Loucy (cell line): ENCODE results near the gene SUPV3L1.
"Not testable (repeated sequence)": the region's sequence is repeated elsewhere in the genome, so short reads cannot be mapped to it uniquely, and the experiment has no call there.

ENCODE experiments used
- H2AFZ ChIP-seq: fragments of 200-600 bp; sonication (generic); 2 replicates; pipeline ENCODE4 v1.6.0; 2016; ENCODE audit warnings: antibody characterized with exemption, mild to moderate bottlenecking, low read length, moderate library complexity
- H3F3A ChIP-seq: fragments of 200-600 bp; 2 replicates; pipeline ENCODE4 v1.6.0; 2016; ENCODE audit warnings: antibody characterized with exemption, low read depth, mild to moderate bottlenecking
- H3K27me3 ChIP-seq: fragments of 200-600 bp; sonication (generic); 2 replicates; pipeline ENCODE4 v1.6.1; 2014; ENCODE audit warnings: low read length, mild to moderate bottlenecking; ENCODE audit not compliant: insufficient read depth, poor library complexity, severe bottlenecking
- H3K36me3 ChIP-seq: fragments of 200-600 bp; sonication (generic); 2 replicates; pipeline ENCODE4 v1.6.1; 2016; ENCODE audit warnings: low read length; ENCODE audit not compliant: insufficient read depth
- H3K4me1 ChIP-seq: fragments of 200-600 bp; sonication (generic); 2 replicates; pipeline ENCODE4 v1.5.1; 2014; ENCODE audit warnings: low read length, mild to moderate bottlenecking; ENCODE audit not compliant: insufficient read depth, poor library complexity, severe bottlenecking
- H3K4me2 ChIP-seq: fragments of 200-600 bp; sonication (generic); 2 replicates; pipeline ENCODE4 v1.6.0; 2014; ENCODE audit warnings: antibody characterized with exemption, low read length, low read depth, mild to moderate bottlenecking; ENCODE audit not compliant: poor library complexity, severe bottlenecking
- H3K4me3 ChIP-seq: fragments of 200-600 bp; sonication (generic); 2 replicates; pipeline ENCODE4 v1.5.1; 2014; ENCODE audit warnings: low read length, mild to moderate bottlenecking, mixed read lengths; ENCODE audit not compliant: poor library complexity, severe bottlenecking
- H3K79me2 ChIP-seq: fragments of 200-600 bp; sonication (generic); 2 replicates; pipeline ENCODE4 v1.6.1; 2014; ENCODE audit warnings: low read length; ENCODE audit not compliant: insufficient read depth
- H3K9ac ChIP-seq: fragments of 200-600 bp; sonication (generic); 2 replicates; pipeline ENCODE4 v1.6.0; 2014; ENCODE audit warnings: mild to moderate bottlenecking, low read depth, low read length, moderate library complexity; ENCODE audit not compliant: poor library complexity, severe bottlenecking
- H3K9me2 ChIP-seq: fragments of 200-600 bp; sonication (generic); replicated peaks from 2 replicates; pipeline ENCODE4 v1.6.1; 2016; ENCODE audit warnings: low read depth, low read length, mixed read lengths
- H3K9me3 ChIP-seq: fragments of 200-600 bp; sonication (generic); 2 replicates; pipeline ENCODE4 v1.6.1; 2014; ENCODE audit warnings: mild to moderate bottlenecking, antibody characterized with exemption, low read length, low read depth; ENCODE audit not compliant: insufficient read depth
- H4K20me1 ChIP-seq: fragments of 200-600 bp; sonication (generic); 2 replicates; pipeline ENCODE4 v1.6.0; 2014; ENCODE audit warnings: antibody characterized with exemption, low read length, mild to moderate bottlenecking; ENCODE audit not compliant: insufficient read depth, poor library complexity, severe bottlenecking
- CTCF ChIP-seq: fragments of 200-600 bp; sonication (generic); conservative IDR thresholded peaks from 2 replicates; pipeline ENCODE4 v1.5.1; 2014; ENCODE audit warnings: mild to moderate bottlenecking, antibody characterized with exemption, low read length
- EZH2phosphoT487 ChIP-seq: fragments of 200-600 bp; IDR thresholded peaks from 2 replicates; pipeline ENCODE4 v1.6.1; 2018; ENCODE audit warnings: antibody characterized with exemption, mild to moderate bottlenecking, moderate library complexity, borderline replicate concordance

The SUPV3L1 gene

GRCh38 chr10:69141304-69141703 lies 38.7 kb upstream of the SUPV3L1 start:
- no peak overlapping the region for H3K4me3 ChIP-seq
- no peaks in the 10 kb centered on the region for H3K9me3 ChIP-seq
- no peaks in the 10 kb centered on the region for H3K9me2 ChIP-seq
- H3K27me3 ChIP-seq: no peaks in the 10 kb centered on the region
- H3K36me3 ChIP-seq: peaks cover 11% of the 10 kb centered on the region; the same call in 1 of the 2 replicates
- peaks cover 21% of the 10 kb centered on the region for H4K20me1 ChIP-seq
- no peak overlapping the region for H2AFZ ChIP-seq
- peaks cover 83% of the 10 kb centered on the region for H3K79me2 ChIP-seq
- peaks cover under 1% of the 10 kb centered on the region for H3K4me1 ChIP-seq
- H3K9ac ChIP-seq: no peak overlapping the region
- H3F3A ChIP-seq: no peaks in the 10 kb centered on the region
- TF ChIP-seq EZH2phosphoT487 (no peak), CTCF (0 out of 2 replicates have a peak, but pooled peaks have one; percentile 18)
- H3K4me2 ChIP-seq: no peak overlapping the region

- not testable (repeated sequence) for H3K4me1 ChIP-seq
- Histone ChIP-seq H4K20me1 (peaks cover 21% of the 10 kb centered on the region), H3K79me2 (peaks cover 86% of the 10 kb centered on the region)
Observed at GRCh38 chr10:69142074-69142473, 38.0 kb upstream of the SUPV3L1 start.

DNA sequence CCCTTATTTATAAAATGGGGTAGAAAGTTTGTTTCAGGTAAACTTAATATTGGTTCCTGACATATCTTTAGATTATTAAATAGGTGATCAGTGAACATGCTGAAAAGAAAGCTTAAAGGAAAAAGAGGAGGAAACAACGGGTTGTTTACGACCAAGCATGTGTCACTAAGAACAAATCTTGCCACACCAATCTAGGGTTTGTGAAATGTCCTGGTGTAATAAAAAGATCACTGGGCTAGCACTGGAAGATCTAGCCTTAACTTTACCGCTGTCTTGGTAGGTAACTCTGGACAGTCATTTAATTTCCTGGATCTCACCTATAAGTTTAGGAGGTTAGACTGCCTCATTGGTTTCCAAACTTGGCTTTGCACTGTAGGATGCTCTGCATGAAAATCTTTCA lies 37.1 kb upstream of the SUPV3L1 start:
- Histone ChIP-seq H3K79me2 (peaks cover 87% of the 10 kb centered on the region), H3K4me3 (no peak overlapping the region), H3K36me3 (peaks cover 3% of the 10 kb centered on the region; the same call in 1 of the 2 replicates), H3K4me1 (peaks cover 7% of the 10 kb centered on the region), H3K9me2 (no peaks in the 10 kb centered on the region), H3K9me3 (no peaks in the 10 kb centered on the region), H2AFZ (no peak overlapping the region), H4K20me1 (peaks cover 21% of the 10 kb centered on the region), H3K27me3 (no peaks in the 10 kb centered on the region), H3K9ac (no peak overlapping the region), H3F3A (no peaks in the 10 kb centered on the region), H3K4me2 (no peak overlapping the region)
- TF ChIP-seq EZH2phosphoT487: no peak
- TF ChIP-seq CTCF: no peak

More at GRCh38 chr10:69142074-69142473, 38.0 kb upstream of the SUPV3L1 start:
- not testable (repeated sequence) for H3K9me2 ChIP-seq, H3K27me3 ChIP-seq, H3F3A ChIP-seq, H2AFZ ChIP-seq, H3K9ac ChIP-seq, H3K4me3 ChIP-seq, H3K9me3 ChIP-seq, H3K36me3 ChIP-seq, H3K4me2 ChIP-seq

GRCh38 chr10:69145329-69145728 lies 34.7 kb upstream of the SUPV3L1 start:
- Histone ChIP-seq H3K4me1 (peaks cover 7% of the 10 kb centered on the region), H3K9me2 (no peaks in the 10 kb centered on the region), H3K79me2 (peaks cover 92% of the 10 kb centered on the region), H3F3A (no peaks in the 10 kb centered on the region), H3K27me3 (no peaks in the 10 kb centered on the region), H3K4me3 (no peak overlapping the region), H3K4me2 (no peak overlapping the region), H4K20me1 (peaks cover 19% of the 10 kb centered on the region), H3K36me3 (no peaks in the 10 kb centered on the region), H3K9ac (no peak overlapping the region), H3K9me3 (no peaks in the 10 kb centered on the region), H2AFZ (no peak overlapping the region)
- TF ChIP-seq CTCF: no peak
- TF ChIP-seq EZH2phosphoT487: no peak
